PFSK-1 (cell line): ENCODE data around the gene PGAP3.

Source experiments
- POLR2AphosphoS5 ChIP-seq: IDR thresholded peaks from 2 replicates; pipeline ENCODE4 v1.6.1; 2012; ENCODE audit warnings: low read depth, mild to moderate bottlenecking, control low read depth, low read length, moderate library complexity
- SIN3A ChIP-seq: IDR thresholded peaks from 2 replicates; pipeline ENCODE4 v1.6.1; 2012; ENCODE audit warnings: mild to moderate bottlenecking, low read length, moderate library complexity, borderline replicate concordance; ENCODE audit not compliant: insufficient read depth
- TAF1 ChIP-seq: IDR thresholded peaks from 2 replicates; pipeline ENCODE4 v1.6.1; 2012; ENCODE audit warnings: low read length, control low read depth, borderline replicate concordance; ENCODE audit not compliant: insufficient read depth
- TF ChIP-seq, protein P1 (sequence below), 2 experiments: IDR thresholded peaks; 2 replicates each; pipeline versions ENCODE4 v1.6.1 to v1.8.0; 2011 to 2012; ENCODE audit warnings: low read depth in 2 of 2, low read length in 2 of 2, control low read depth in 1 of 2, inconsistent platforms in 1 of 2, mild to moderate bottlenecking in 1 of 2, moderate library complexity in 1 of 2; ENCODE audit not compliant: insufficient read depth in 1 of 2

- TF ChIP-seq POLR2AphosphoS5 (no peak), SIN3A (no peak), TAF1 (no peak)
- TF ChIP-seq, protein P1, sequence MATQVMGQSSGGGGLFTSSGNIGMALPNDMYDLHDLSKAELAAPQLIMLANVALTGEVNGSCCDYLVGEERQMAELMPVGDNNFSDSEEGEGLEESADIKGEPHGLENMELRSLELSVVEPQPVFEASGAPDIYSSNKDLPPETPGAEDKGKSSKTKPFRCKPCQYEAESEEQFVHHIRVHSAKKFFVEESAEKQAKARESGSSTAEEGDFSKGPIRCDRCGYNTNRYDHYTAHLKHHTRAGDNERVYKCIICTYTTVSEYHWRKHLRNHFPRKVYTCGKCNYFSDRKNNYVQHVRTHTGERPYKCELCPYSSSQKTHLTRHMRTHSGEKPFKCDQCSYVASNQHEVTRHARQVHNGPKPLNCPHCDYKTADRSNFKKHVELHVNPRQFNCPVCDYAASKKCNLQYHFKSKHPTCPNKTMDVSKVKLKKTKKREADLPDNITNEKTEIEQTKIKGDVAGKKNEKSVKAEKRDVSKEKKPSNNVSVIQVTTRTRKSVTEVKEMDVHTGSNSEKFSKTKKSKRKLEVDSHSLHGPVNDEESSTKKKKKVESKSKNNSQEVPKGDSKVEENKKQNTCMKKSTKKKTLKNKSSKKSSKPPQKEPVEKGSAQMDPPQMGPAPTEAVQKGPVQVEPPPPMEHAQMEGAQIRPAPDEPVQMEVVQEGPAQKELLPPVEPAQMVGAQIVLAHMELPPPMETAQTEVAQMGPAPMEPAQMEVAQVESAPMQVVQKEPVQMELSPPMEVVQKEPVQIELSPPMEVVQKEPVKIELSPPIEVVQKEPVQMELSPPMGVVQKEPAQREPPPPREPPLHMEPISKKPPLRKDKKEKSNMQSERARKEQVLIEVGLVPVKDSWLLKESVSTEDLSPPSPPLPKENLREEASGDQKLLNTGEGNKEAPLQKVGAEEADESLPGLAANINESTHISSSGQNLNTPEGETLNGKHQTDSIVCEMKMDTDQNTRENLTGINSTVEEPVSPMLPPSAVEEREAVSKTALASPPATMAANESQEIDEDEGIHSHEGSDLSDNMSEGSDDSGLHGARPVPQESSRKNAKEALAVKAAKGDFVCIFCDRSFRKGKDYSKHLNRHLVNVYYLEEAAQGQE (IDR thresholded peaks at IDR 0.05; ENCODE audit: insufficient read depth in 1 of 2, low read depth in 2 of 2, low read length in 2 of 2) = no peak
Observed at GRCh38 chr17:39722104-39722503, 34.2 kb upstream of the PGAP3 start.
